ENCODE results near the gene DSE. TPM values are rescaled to one million over a fixed set of nuclear protein-coding genes. Genes with fewer than 3 reads are reported as not detected.
"Not testable (repeated sequence)": the region's sequence is repeated elsewhere in the genome, so short reads cannot be mapped to it uniquely, and the experiment has no call there.

DSE gene
- total RNA-seq: 10 to 100 TPM; 16.5 to 34.3 (median 24.9) TPM
- 6.9 TPM for polyA plus RNA-seq
- long read RNA-seq, donor 1, full-length matches to known transcripts: 6 of 80 reads
- long read RNA-seq, donor 1, partial matches to known transcripts: 5 of 80 reads
- long read RNA-seq, donor 1, other reads (novel, unspliced or antisense): 69 of 80 reads
- long read RNA-seq, donor 2, full-length matches to known transcripts: 4 of 43 reads
- long read RNA-seq, donor 2, partial matches to known transcripts: 2 of 43 reads
- long read RNA-seq, donor 2, other reads (novel, unspliced or antisense): 37 of 43 reads
- long read RNA-seq, donor 3, full-length matches to known transcripts: 3 of 102 reads
- long read RNA-seq, donor 3, partial matches to known transcripts: 7 of 102 reads
- long read RNA-seq, donor 3, other reads (novel, unspliced or antisense): 92 of 102 reads
- long read RNA-seq, donor 4, full-length matches to known transcripts: 2 of 30 reads
- long read RNA-seq, donor 4, partial matches to known transcripts: 3 of 30 reads
- long read RNA-seq, donor 4, other reads (novel, unspliced or antisense): 25 of 30 reads

DNA sequence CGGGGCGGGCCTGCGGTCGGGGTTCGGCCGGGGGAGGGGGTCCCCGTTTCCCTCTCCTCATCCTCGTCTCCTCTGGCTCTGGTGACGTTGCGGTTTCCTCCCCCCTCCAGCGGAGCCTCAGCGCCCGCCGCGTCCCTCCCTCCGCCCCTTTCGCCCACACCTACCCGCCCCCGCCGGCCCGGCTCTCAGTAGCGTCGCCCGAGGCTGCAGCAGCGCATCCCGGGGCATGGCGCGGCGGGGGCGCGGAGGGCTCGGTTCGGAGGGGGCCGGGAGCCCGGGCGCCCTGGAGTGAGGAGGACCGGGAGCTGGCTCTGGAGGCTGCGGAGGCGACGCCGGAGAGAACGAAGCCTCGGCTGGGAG, at the start of gene DSE:
Gene DSE, plus strand, starts transcription at position 188 of the 360 bp plus-strand sequence. CDS start 28,304 bp downstream, outside the sequence.
- ATAC-seq (peak; percentile 97 to 98), DNase-seq (peak; percentile 88 to 95 (median 94))
- Histone ChIP-seq H3K27ac (ENCODE audit: low read length) (peak within 1 kb of the TSS; percentile 79), H3K4me3 (ENCODE audit: low read length) (peak within 1 kb of the TSS; percentile 74), H3K27me3 (ENCODE audit: control insufficient read depth, insufficient read depth) (no peaks in the 10 kb centered on the region), H3K4me1 (ENCODE audit: control insufficient read depth, insufficient read depth, low read length) (no peaks in the 10 kb centered on the region), H3K9me3 (ENCODE audit: control insufficient read depth, low read length) (no peaks in the 10 kb centered on the region)
- WGBS: under 1% methylated on average over 43 of the region's 43 CpGs
- intact Hi-C loops (cut with DNase I): loop anchor here in 1 of 4 donors (5.0 kb wide), 1 partner anchor 67 kb away; no protein-coding TSS in a partner anchor

DNA sequence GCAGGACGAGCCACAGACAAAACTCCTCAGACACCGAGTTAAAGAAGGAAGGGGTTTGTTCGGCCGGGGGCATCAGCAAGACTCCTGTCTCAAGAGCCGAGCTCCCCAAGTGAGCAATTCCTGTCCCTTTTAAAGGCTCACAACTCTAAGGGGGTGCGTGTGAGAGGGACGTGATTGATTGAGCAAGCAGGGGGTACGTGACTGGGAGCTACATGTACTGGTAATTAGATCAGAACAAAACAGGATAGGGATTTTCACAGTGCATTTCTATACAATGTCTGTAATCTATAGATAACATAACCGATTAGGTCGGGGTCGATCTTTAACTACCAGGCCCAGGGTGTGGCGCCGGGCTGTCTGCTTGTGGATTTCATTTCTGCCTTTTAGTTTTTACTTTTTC, 48.8 kb upstream of the DSE start:
- H3K9me3 ChIP-seq (ENCODE audit: control insufficient read depth, low read length); ATAC-seq; intact Hi-C loops (cut with DNase I); H3K4me1 ChIP-seq (ENCODE audit: control insufficient read depth, insufficient read depth, low read length); H3K4me3 ChIP-seq (ENCODE audit: low read length); H3K27ac ChIP-seq (ENCODE audit: low read length); H3K27me3 ChIP-seq (ENCODE audit: control insufficient read depth, insufficient read depth); DNase-seq: not testable (repeated sequence)
- WGBS: 90% methylated on average over 13 of the region's 13 CpGs

DNA sequence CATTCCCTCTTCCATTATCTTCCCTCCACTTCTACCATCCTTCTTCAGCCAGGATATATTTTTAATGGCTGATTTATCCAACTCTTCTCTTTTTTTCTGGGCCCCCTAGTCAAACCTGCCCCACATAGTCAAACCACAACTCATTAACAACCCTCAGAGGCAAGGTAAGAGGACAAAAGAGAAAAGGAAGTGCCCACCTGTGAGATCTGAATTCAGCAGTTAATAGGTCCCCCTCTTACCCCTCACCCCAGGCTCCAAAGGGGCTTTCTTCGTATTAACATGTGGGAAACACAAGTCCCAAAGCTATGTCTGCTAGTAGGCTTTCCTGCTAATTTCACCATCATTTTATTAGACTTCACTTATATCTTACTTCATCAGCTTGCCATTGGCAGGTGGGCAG, 46.9 kb upstream of the DSE start:
- Histone ChIP-seq H3K9me3 (ENCODE audit: control insufficient read depth, low read length) (no peaks in the 10 kb centered on the region), H3K4me3 (ENCODE audit: low read length) (no peak overlapping the region), H3K27me3 (ENCODE audit: control insufficient read depth, insufficient read depth) (no peaks in the 10 kb centered on the region), H3K4me1 (ENCODE audit: control insufficient read depth, insufficient read depth, low read length) (peaks cover 4% of the 10 kb centered on the region), H3K27ac (ENCODE audit: low read length) (no peak overlapping the region)
- 92% methylated on average over 1 of the region's 1 CpG for WGBS
- DNase-seq (no peak), ATAC-seq (no peak)
- intact Hi-C loops (cut with DNase I): no loop called here

- H3K27me3 ChIP-seq (ENCODE audit: control insufficient read depth, insufficient read depth); H3K27ac ChIP-seq (ENCODE audit: low read length); ATAC-seq; intact Hi-C loops (cut with DNase I); H3K4me3 ChIP-seq (ENCODE audit: low read length); H3K9me3 ChIP-seq (ENCODE audit: control insufficient read depth, low read length); H3K4me1 ChIP-seq (ENCODE audit: control insufficient read depth, insufficient read depth, low read length); DNase-seq: not testable (repeated sequence)
- 87% methylated on average over 10 of the region's 11 CpGs for WGBS
Observed at GRCh38 chr6:116325634-116326132, 45.1 kb upstream of the DSE start.

DNA sequence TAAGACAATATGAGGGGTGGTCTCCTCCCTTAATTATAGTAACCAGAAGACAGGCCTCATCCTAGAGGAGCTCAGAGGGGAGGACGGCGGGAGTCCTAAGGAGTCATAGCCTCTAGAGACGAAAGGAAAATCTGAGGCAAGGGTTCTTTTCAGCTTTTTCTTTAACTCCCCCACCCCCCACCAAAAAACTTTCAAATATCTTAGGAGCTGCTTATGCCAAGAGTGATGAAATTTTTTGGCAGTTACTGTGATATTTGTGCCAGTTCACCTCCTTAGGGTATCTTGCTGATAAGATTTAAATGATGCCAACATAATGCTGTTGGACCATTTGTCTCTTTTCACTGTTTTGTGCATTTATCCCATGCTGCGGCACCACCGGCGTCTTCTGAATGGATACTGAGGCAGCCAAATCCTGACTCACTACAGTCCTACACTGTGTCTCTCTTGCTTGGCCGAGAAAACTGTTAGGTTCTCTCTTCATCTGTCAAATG, 44.5 kb upstream of the DSE start:
- H3K27ac ChIP-seq (ENCODE audit: low read length): peak overlapping the region; percentile 42
- DNase-seq: peak; percentile 42 to 77 (median 64)
- intact Hi-C loops (cut with DNase I): no loop called here
- no peaks in the 10 kb centered on the region for H3K9me3 ChIP-seq (ENCODE audit: control insufficient read depth, low read length)
- WGBS: 51% methylated on average over 7 of the region's 7 CpGs
- H3K27me3 ChIP-seq (ENCODE audit: control insufficient read depth, insufficient read depth): no peaks in the 10 kb centered on the region
- no peak overlapping the region for H3K4me3 ChIP-seq (ENCODE audit: low read length)
- ATAC-seq: peak; percentile 77 to 84
- peaks cover 4% of the 10 kb centered on the region for H3K4me1 ChIP-seq (ENCODE audit: control insufficient read depth, insufficient read depth, low read length)

DNA sequence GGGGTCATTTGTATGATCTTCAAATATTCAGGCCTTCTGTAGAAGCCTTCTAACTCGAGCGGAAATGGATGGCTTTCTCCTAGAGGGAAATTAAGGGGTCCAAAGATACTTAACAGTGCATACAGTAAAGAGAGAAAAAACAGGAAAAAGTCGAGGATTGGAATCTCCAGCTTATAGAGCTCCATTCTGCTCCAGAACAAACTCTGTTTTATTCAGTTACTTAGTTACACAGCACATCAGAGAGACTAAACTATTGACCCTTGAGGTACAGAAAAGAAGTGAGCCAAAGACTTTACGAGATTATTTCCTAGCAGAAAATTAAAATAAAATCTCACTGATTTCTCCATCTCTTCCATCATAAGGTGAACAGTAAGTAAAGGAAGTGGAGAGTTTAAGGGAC, 43.8 kb upstream of the DSE start:
- H3K4me1 ChIP-seq (ENCODE audit: control insufficient read depth, insufficient read depth, low read length): peaks cover 4% of the 10 kb centered on the region
- no peaks in the 10 kb centered on the region for H3K27me3 ChIP-seq (ENCODE audit: control insufficient read depth, insufficient read depth)
- intact Hi-C loops (cut with DNase I): no loop called here
- no peaks in the 10 kb centered on the region for H3K9me3 ChIP-seq (ENCODE audit: control insufficient read depth, low read length)
- H3K4me3 ChIP-seq (ENCODE audit: low read length): no peak overlapping the region
- peak overlapping the region; percentile 50 for H3K27ac ChIP-seq (ENCODE audit: low read length)
- ATAC-seq: no peak
- 50% methylated on average over 4 of the region's 4 CpGs for WGBS
- no peak for DNase-seq

- no peaks in the 10 kb centered on the region for H3K9me3 ChIP-seq (ENCODE audit: control insufficient read depth, low read length)
- no peak overlapping the region for H3K4me3 ChIP-seq (ENCODE audit: low read length)
- intact Hi-C loops (cut with DNase I): no loop called here
- WGBS: 49% methylated on average over 6 of the region's 6 CpGs
- ATAC-seq (peak in 1 of 2 donors; percentile 31), DNase-seq (no peak)
- no peak overlapping the region for H3K27ac ChIP-seq (ENCODE audit: low read length)
- H3K27me3 ChIP-seq (ENCODE audit: control insufficient read depth, insufficient read depth): no peaks in the 10 kb centered on the region
- peaks cover 4% of the 10 kb centered on the region for H3K4me1 ChIP-seq (ENCODE audit: control insufficient read depth, insufficient read depth, low read length)
Observed at GRCh38 chr6:116327803-116328527, 42.8 kb upstream of the DSE start.

DNA sequence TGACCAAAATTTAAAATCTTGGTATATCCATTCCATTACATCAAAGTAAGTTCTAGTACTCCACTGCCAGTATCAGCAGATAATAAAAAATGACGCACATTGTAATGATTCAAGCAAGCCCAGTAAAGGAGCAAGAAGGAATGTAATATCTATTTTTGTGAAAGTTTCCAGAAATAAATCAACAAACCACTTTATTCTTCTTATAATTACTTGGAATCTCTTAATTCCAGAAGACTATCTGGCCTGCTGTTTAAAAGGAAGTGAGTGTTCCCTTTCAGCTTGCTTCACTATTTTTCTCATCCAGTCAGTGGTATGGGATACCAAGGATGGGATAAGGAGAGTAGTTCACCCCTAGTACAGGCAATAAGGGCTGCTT, 42.2 kb upstream of the DSE start:
- Histone ChIP-seq H3K4me1 (ENCODE audit: control insufficient read depth, insufficient read depth, low read length) (peaks cover 4% of the 10 kb centered on the region), H3K27me3 (ENCODE audit: control insufficient read depth, insufficient read depth) (no peaks in the 10 kb centered on the region)

DNA sequence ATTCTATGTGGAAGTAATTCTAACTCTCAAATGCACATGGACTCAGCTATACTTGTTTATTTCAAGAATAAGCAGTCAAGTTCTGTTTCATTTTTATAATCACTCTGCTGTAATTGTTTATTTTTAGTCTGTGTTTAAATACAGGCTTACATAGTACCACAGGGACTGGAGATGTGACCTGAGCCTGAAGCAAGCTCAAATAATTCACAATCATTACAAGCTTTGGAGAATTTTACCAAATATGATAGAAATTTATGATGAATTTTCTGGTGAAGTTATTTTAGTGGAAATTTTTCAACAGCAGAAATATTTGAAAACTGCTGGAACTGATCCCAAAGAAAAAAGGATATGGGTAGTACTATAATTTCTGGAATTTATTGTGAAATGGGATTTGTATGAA, 41.6 kb upstream of the DSE start:
- Histone ChIP-seq H3K4me3 (ENCODE audit: low read length) (no peak overlapping the region), H3K27ac (ENCODE audit: low read length) (no peak overlapping the region), H3K9me3 (ENCODE audit: control insufficient read depth, low read length) (no peaks in the 10 kb centered on the region), H3K4me1 (ENCODE audit: control insufficient read depth, insufficient read depth, low read length) (peaks cover 4% of the 10 kb centered on the region), H3K27me3 (ENCODE audit: control insufficient read depth, insufficient read depth) (no peaks in the 10 kb centered on the region)
- intact Hi-C loops (cut with DNase I): no loop called here
- ATAC-seq (no peak), DNase-seq (no peak)

More for the DNA sequence above, 42.2 kb upstream of the DSE start:
- WGBS: 50% methylated on average over 1 of the region's 1 CpG
- no peaks in the 10 kb centered on the region for H3K9me3 ChIP-seq (ENCODE audit: control insufficient read depth, low read length)
- H3K4me3 ChIP-seq (ENCODE audit: low read length): no peak overlapping the region
- ATAC-seq (peak; percentile 66 to 85), DNase-seq (no peak)
- H3K27ac ChIP-seq (ENCODE audit: low read length): no peak overlapping the region
- intact Hi-C loops (cut with DNase I): no loop called here

GRCh38 chr6:116330511-116330910, 40.2 kb upstream of the DSE start:
- Histone ChIP-seq H3K4me1 (ENCODE audit: control insufficient read depth, insufficient read depth, low read length) (peaks cover 4% of the 10 kb centered on the region), H3K27ac (ENCODE audit: low read length) (no peak overlapping the region), H3K4me3 (ENCODE audit: low read length) (no peak overlapping the region), H3K9me3 (ENCODE audit: control insufficient read depth, low read length) (no peaks in the 10 kb centered on the region), H3K27me3 (ENCODE audit: control insufficient read depth, insufficient read depth) (no peaks in the 10 kb centered on the region)
- DNase-seq (no peak), ATAC-seq (no peak)
- WGBS: 94% methylated on average over 1 of the region's 1 CpG
- intact Hi-C loops (cut with DNase I): no loop called here

GRCh38 chr6:116332096-116332495, 38.7 kb upstream of the DSE start:
- intact Hi-C loops (cut with DNase I): no loop called here
- Histone ChIP-seq H3K27me3 (ENCODE audit: control insufficient read depth, insufficient read depth) (no peaks in the 10 kb centered on the region), H3K4me3 (ENCODE audit: low read length) (no peak overlapping the region), H3K27ac (ENCODE audit: low read length) (no peak overlapping the region), H3K4me1 (ENCODE audit: control insufficient read depth, insufficient read depth, low read length) (peaks cover 4% of the 10 kb centered on the region), H3K9me3 (ENCODE audit: control insufficient read depth, low read length) (no peaks in the 10 kb centered on the region)
- DNase-seq (no peak), ATAC-seq (no peak)
